OCI-LY7 (cell line): ENCODE results near the gene FOXL1. TPM values are rescaled to one million over a fixed set of nuclear protein-coding genes. Genes with fewer than 3 reads are reported as not detected.

Experiments
- BruUV-seq: library from RNA; stranded (reverse); fragments of 400-500 nt; replicated peaks from 2 replicates; lab custom pipeline; 2021; lab: Mats Ljungman, UMichigan
- CTCF ChIA-PET: fragments of 300-600 bp; sonication (Branson Sonifier 250); formaldehyde crosslinking; loops from one replicate; lab custom pipeline; 2022; ENCODE audit warnings: antibody characterized with exemption; ENCODE audit not compliant: unreplicated experiment; lab: Charles Lee
- POLR2A ChIA-PET: fragments of 300-600 bp; sonication (Branson Sonifier 250); formaldehyde crosslinking; loops from one replicate; lab custom pipeline; 2022; ENCODE audit warnings: antibody characterized with exemption; lab: Charles Lee
- DNase-seq: peaks from one replicate; pipeline ENCODE4 v3.0.0-alpha.2; 2015; ENCODE audit warnings: low spot score
- H2AFZ ChIP-seq: fragments of 200-600 bp; sonication (generic), shearing (Covaris generic); 2 replicates; pipeline ENCODE4 v1.6.1; 2014; ENCODE audit warnings: mild to moderate bottlenecking, antibody characterized with exemption, low read length, moderate library complexity
- H3K27ac ChIP-seq: fragments of 200-600 bp; sonication (generic); 2 replicates; pipeline ENCODE4 v1.5.1; 2014; ENCODE audit warnings: mixed run types, low read depth, mild to moderate bottlenecking, moderate library complexity, low read length, inconsistent platforms; ENCODE audit not compliant: poor library complexity, severe bottlenecking
- H3K36me3 ChIP-seq: fragments of 200-600 bp; sonication (generic); 2 replicates; pipeline ENCODE4 v1.6.1; 2014; ENCODE audit warnings: mild to moderate bottlenecking, antibody characterized with exemption, low read length, moderate library complexity, mixed read lengths; ENCODE audit not compliant: insufficient read depth
- H3K4me1 ChIP-seq: fragments of 200-600 bp; sonication (generic); 2 replicates; pipeline ENCODE4 v1.5.1; 2014; ENCODE audit warnings: mild to moderate bottlenecking, low read length; ENCODE audit not compliant: insufficient read depth, poor library complexity, severe bottlenecking
- H3K4me2 ChIP-seq: fragments of 200-600 bp; sonication (generic); 2 replicates; pipeline ENCODE4 v1.6.1; 2014; ENCODE audit warnings: mild to moderate bottlenecking, low read length
- H3K4me3 ChIP-seq: fragments of 200-600 bp; sonication (generic); 2 replicates; pipeline ENCODE4 v1.5.1; 2014; ENCODE audit warnings: mild to moderate bottlenecking, low read depth, low read length; ENCODE audit not compliant: poor library complexity, severe bottlenecking
- H3K79me2 ChIP-seq: fragments of 200-600 bp; sonication (generic); 2 replicates; pipeline ENCODE4 v1.6.1; 2016; ENCODE audit warnings: low read depth, mild to moderate bottlenecking, low read length, moderate library complexity, mixed read lengths; ENCODE audit not compliant: insufficient read depth
- H3K9me2 ChIP-seq: fragments of 200-600 bp; sonication (generic); 2 replicates; pipeline ENCODE4 v1.6.1; 2016; ENCODE audit warnings: mild to moderate bottlenecking, low read length, mixed read lengths; ENCODE audit not compliant: insufficient read depth
- H3K9me3 ChIP-seq: fragments of 200-600 bp; sonication (generic); 2 replicates; pipeline ENCODE4 v1.6.1; 2014; ENCODE audit warnings: mild to moderate bottlenecking, mixed run types, low read length, mixed read lengths
- H4K20me1 ChIP-seq: fragments of 200-600 bp; sonication (generic); 2 replicates; pipeline ENCODE4 v1.6.1; 2014; ENCODE audit warnings: mild to moderate bottlenecking, antibody characterized with exemption, low read length, moderate library complexity, mixed read lengths; ENCODE audit not compliant: insufficient read depth
- CTCF ChIP-seq: fragments of 200-600 bp; sonication (generic); conservative IDR thresholded peaks from 2 replicates; pipeline ENCODE4 v1.5.1; 2014; ENCODE audit warnings: mild to moderate bottlenecking, antibody characterized with exemption, low read length, moderate library complexity, mixed read lengths
- EZH2phosphoT487 ChIP-seq: fragments of 200-600 bp; sonication (generic); IDR thresholded peaks from 2 replicates; pipeline ENCODE4 v1.6.1; 2018; ENCODE audit warnings: low read depth, borderline replicate concordance, mild to moderate bottlenecking, mixed run types, antibody characterized with exemption, low read length, moderate library complexity, mixed read lengths
- intact Hi-C: fragments of 100-400 bp; cut with micrococcal nuclease; formaldehyde crosslinking; loops from one replicate; pipeline ENCODE4 v1.10.0; 2022; ENCODE audit not compliant: unreplicated experiment
- total RNA-seq, 2 experiments: library from RNA; depleted of rRNA in 1 of 2; stranded (reverse); fragments of >200 nt in 1 of 2; shearing (Covaris generic) in 1 of 2; gene quantifications; 2 replicates each; pipeline ENCODE4 v1.2.3, GENCODE V29; 2014 to 2022

The FOXL1 gene
- total RNA-seq, 2 experiments from 2014 or later = 1.7 to 1.8 TPM

GRCh38 chr16:86530251-86531190 lies 47.8 kb upstream of the FOXL1 start:
- Histone ChIP-seq H2AFZ (no peak overlapping the region), H3K4me3 (no peak overlapping the region), H3K36me3 (no peaks in the 10 kb centered on the region), H3K79me2 (no peaks in the 10 kb centered on the region), H3K4me1 (no peaks in the 10 kb centered on the region), H4K20me1 (no peaks in the 10 kb centered on the region), H3K4me2 (no peak overlapping the region), H3K9me2 (no peaks in the 10 kb centered on the region), H3K27ac (no peak overlapping the region), H3K9me3 (no peaks in the 10 kb centered on the region)
- ChIA-PET POLR2A (no interaction called here), CTCF (no interaction called here)
- TF ChIP-seq CTCF = no peak
- no TSS peak for BruUV-seq
- no peak for DNase-seq
- intact Hi-C loops = no loop called here

- Histone ChIP-seq H3K4me1 (no peaks in the 10 kb centered on the region), H3K36me3 (no peaks in the 10 kb centered on the region), H2AFZ (no peak overlapping the region), H4K20me1 (no peaks in the 10 kb centered on the region), H3K4me3 (no peak overlapping the region), H3K4me2 (no peak overlapping the region), H3K79me2 (no peaks in the 10 kb centered on the region), H3K9me3 (no peaks in the 10 kb centered on the region), H3K9me2 (no peaks in the 10 kb centered on the region), H3K27ac (no peak overlapping the region)
- TF ChIP-seq EZH2phosphoT487 (no peak), CTCF (no peak)
- POLR2A ChIA-PET = interaction anchor here (0.7 kb wide), 1 partner anchor 108 kb away, joined by 3 read pairs; no protein-coding TSS in a partner anchor
- CTCF ChIA-PET = no interaction called here
- no peak for DNase-seq
- no TSS peak for BruUV-seq
- intact Hi-C loops = no loop called here
Observed at GRCh38 chr16:86531191-86531545, 47.2 kb upstream of the FOXL1 start.
